Suprapubic skin (tissue), 4 donors: ENCODE results near the gene PTGER2.

Experiments
- CTCF ChIP-seq, 2 donors: fragments of 200-600 bp in 1 of 2; fragments of 450-650 bp in 1 of 2; sonication (generic) in 1 of 2; IDR thresholded peaks; one replicate each; pipeline ENCODE4 v1.5.1; 2016 to 2019; ENCODE audit warnings: antibody characterized with exemption in 2 of 2, mild to moderate bottlenecking in 1 of 2, moderate library complexity in 1 of 2
- EP300 ChIP-seq: sonication (generic); formaldehyde crosslinking; IDR thresholded peaks from one replicate; pipeline ENCODE4 v1.6.1; 2017; ENCODE audit warnings: antibody characterized with exemption
- POLR2A ChIP-seq, 2 donors: fragments of 450-650 bp; IDR thresholded peaks; one replicate each; pipeline ENCODE4 v1.6.1; 2017; ENCODE audit warnings: antibody characterized with exemption in 2 of 2, mild to moderate bottlenecking in 2 of 2, moderate library complexity in 2 of 2
- POLR2AphosphoS5 ChIP-seq, 3 donors: sonication (generic); formaldehyde crosslinking; IDR thresholded peaks; one replicate each; pipeline ENCODE4 v1.6.1; 2017; ENCODE audit warnings: antibody characterized with exemption in 3 of 3

DNA sequence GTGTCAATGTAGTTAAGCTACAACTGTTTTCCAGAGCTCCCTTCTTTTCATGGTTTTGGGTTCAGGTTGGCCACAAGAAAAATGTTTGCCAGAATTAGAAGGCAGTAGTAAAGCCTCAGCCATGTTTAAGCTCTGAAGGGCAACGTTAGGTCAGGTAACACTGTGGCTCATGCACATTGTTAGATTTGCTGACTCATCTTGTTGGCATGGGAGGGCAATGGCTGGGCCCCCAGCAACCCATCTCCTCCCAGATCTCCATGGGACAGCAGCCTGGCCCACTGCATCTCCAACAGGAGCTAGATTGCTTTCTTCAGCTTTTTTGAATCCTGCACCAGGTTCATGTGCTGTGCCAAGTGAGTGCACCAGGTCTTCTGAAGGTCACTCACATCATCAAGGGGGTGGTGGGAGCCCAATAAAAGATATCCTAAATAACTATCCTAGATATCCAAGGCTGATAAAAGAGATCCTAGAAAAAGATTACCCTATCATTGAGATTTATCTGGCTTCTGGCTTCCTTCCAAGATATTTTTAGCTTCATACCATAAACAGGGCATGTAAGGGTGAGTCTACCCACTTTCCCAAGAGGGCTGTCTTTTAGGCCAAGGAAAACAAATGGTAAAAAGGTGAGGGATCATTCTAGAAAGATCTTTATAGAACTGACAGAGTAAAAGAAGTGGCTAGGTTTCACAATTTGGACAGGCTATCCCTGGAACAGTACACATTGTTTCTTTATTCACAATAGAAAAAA lies 28.9 kb downstream of the PTGER2 start:
- no peak for TF ChIP-seq CTCF (IDR thresholded peaks at IDR 0.05)
- no peak for TF ChIP-seq POLR2A (IDR thresholded peaks at IDR 0.05)
- TF ChIP-seq POLR2AphosphoS5 (IDR thresholded peaks at IDR 0.05), result no peak
- TF ChIP-seq EP300, result no peak
